HepG2 (cell line): ENCODE measurements around the gene SGMS1. TPM values are rescaled to one million over a fixed set of nuclear protein-coding genes. Genes with fewer than 3 reads are reported as not detected.

Experiments used
- BRD4 ChIP-seq: sonication (generic); formaldehyde crosslinking; IDR thresholded peaks from 2 replicates; pipeline ENCODE4 v1.4.0; 2020; ENCODE audit warnings: missing genetic modification reagents
- FOSL1 ChIP-seq: sonication (generic); formaldehyde crosslinking; IDR thresholded peaks from 2 replicates; pipeline ENCODE4 v1.9.0; 2021; ENCODE audit warnings: missing genetic modification reagents, borderline replicate concordance
- MED13 ChIP-seq: sonication (generic); formaldehyde crosslinking; IDR thresholded peaks from 2 replicates; pipeline ENCODE4 v1.5.0; 2020; ENCODE audit warnings: missing genetic modification reagents
- MTF1 ChIP-seq: sonication (generic); formaldehyde crosslinking; IDR thresholded peaks from 2 replicates; pipeline ENCODE4 v1.5.0; 2020; ENCODE audit warnings: missing genetic modification reagents
- NFE2L2 ChIP-seq: fragments of 150-350 bp; IDR thresholded peaks from 2 replicates; pipeline ENCODE4 v1.6.1; 2014; ENCODE audit warnings: low read length
- SP2 ChIP-seq: sonication (generic); formaldehyde crosslinking; IDR thresholded peaks from 2 replicates; pipeline ENCODE4 v1.5.1; 2020; ENCODE audit warnings: mild to moderate bottlenecking, missing genetic modification reagents
- ZIK1 ChIP-seq: sonication (generic); formaldehyde crosslinking; IDR thresholded peaks from 2 replicates; pipeline ENCODE4 v1.5.0; 2020; ENCODE audit warnings: mild to moderate bottlenecking, low read depth, missing genetic modification reagents, borderline replicate concordance
- ZMYM4 ChIP-seq: sonication (generic); formaldehyde crosslinking; IDR thresholded peaks from 2 replicates; pipeline ENCODE4 v1.8.1; 2023; ENCODE audit warnings: mild to moderate bottlenecking, missing genetic modification reagents
- ZNF430 ChIP-seq: sonication (generic); formaldehyde crosslinking; IDR thresholded peaks from 2 replicates; pipeline ENCODE4 v1.9.0; 2021; ENCODE audit warnings: mild to moderate bottlenecking, missing genetic modification reagents
- ZNF451 ChIP-seq: sonication (generic); formaldehyde crosslinking; IDR thresholded peaks from 2 replicates; pipeline ENCODE4 v1.5.0; 2020; ENCODE audit warnings: mild to moderate bottlenecking, missing genetic modification reagents
- polyA plus RNA-seq, 8 experiments: library from polyadenylated mRNA; depleted of rRNA in 3 of 8; stranded (reverse) in 7 of 8; unstranded in 1 of 8; fragments of >200 nt; fragmentation: Illumina TruSeq in 4 of 8; extraction: Trizol in 4 of 8; gene quantifications; 2 replicates each; pipeline versions ENCODE4 v1.2.1 to v1.2.3, GENCODE V29; 2011 to 2016; ENCODE audit warnings: low read depth in 4 of 8, missing spikeins in 1 of 8, mixed read lengths in 1 of 8; ENCODE audit not compliant: insufficient read depth in 1 of 8
- total RNA-seq, 5 experiments: library from RNA; depleted of rRNA; stranded (reverse); fragments of >200 nt; fragmentation: Illumina TruSeq; extraction: Trizol; gene quantifications; 2 replicates each; pipeline ENCODE4 v1.2.3, GENCODE V29; 2016; ENCODE audit warnings: low read depth in 1 of 5
- TF ChIP-seq, protein P1 (sequence below): sonication (generic); formaldehyde crosslinking; IDR thresholded peaks from 2 replicates; pipeline ENCODE4 v1.5.0; 2020; ENCODE audit warnings: mild to moderate bottlenecking, missing genetic modification reagents
- TF ChIP-seq, protein P2 (sequence below): sonication (generic); formaldehyde crosslinking; IDR thresholded peaks from 2 replicates; pipeline ENCODE4 v1.4.0; 2020; ENCODE audit warnings: missing genetic modification reagents
- TF ChIP-seq, protein P3 (sequence below): sonication (generic); formaldehyde crosslinking; IDR thresholded peaks from 2 replicates; pipeline ENCODE4 v1.5.0; 2020; ENCODE audit warnings: missing genetic modification reagents
- TF ChIP-seq, protein P4 (sequence below): sonication (generic); formaldehyde crosslinking; IDR thresholded peaks from 2 replicates; pipeline ENCODE4 v1.4.0; 2020; ENCODE audit warnings: missing genetic modification reagents

Gene SGMS1
- total and polyA plus RNA-seq, 2 of the 13 experiments (the other 11 are each of a cell fraction or from before 2014, with no cell fraction given), result 6.5 to 15.1 TPM

DNA sequence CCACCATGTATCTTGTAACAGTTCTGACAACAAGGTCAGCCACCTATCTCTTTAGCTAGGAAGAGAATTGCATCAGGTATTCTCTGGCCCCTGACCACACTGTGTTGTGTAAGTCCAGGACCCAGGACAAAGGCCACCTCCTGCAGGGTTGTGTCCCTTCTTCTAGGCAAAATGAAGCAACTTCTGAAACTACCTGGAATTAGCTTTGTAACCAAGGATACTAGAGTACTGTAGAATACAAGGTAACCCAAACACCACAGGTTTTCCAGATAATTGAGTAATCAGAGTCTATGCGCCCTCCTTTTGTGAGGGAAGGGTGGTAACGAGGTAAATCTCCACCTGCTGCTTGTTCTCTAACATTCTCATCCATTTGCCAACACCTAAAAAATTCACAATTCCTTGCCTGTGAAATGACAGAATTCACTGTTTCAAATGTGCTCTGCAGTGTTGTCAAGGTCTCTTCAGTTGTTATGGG is 51.7 kb downstream of the SGMS1 start (continued):
- TF ChIP-seq, protein P1, sequence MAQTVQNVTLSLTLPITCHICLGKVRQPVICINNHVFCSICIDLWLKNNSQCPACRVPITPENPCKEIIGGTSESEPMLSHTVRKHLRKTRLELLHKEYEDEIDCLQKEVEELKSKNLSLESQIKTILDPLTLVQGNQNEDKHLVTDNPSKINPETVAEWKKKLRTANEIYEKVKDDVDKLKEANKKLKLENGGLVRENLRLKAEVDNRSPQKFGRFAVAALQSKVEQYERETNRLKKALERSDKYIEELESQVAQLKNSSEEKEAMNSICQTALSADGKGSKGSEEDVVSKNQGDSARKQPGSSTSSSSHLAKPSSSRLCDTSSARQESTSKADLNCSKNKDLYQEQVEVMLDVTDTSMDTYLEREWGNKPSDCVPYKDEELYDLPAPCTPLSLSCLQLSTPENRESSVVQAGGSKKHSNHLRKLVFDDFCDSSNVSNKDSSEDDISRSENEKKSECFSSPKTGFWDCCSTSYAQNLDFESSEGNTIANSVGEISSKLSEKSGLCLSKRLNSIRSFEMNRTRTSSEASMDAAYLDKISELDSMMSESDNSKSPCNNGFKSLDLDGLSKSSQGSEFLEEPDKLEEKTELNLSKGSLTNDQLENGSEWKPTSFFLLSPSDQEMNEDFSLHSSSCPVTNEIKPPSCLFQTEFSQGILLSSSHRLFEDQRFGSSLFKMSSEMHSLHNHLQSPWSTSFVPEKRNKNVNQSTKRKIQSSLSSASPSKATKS (CRISPR knock-in tag), result 0 out of 2 replicates have a peak, but pooled peaks have one; percentile 42
- TF ChIP-seq, protein P2, sequence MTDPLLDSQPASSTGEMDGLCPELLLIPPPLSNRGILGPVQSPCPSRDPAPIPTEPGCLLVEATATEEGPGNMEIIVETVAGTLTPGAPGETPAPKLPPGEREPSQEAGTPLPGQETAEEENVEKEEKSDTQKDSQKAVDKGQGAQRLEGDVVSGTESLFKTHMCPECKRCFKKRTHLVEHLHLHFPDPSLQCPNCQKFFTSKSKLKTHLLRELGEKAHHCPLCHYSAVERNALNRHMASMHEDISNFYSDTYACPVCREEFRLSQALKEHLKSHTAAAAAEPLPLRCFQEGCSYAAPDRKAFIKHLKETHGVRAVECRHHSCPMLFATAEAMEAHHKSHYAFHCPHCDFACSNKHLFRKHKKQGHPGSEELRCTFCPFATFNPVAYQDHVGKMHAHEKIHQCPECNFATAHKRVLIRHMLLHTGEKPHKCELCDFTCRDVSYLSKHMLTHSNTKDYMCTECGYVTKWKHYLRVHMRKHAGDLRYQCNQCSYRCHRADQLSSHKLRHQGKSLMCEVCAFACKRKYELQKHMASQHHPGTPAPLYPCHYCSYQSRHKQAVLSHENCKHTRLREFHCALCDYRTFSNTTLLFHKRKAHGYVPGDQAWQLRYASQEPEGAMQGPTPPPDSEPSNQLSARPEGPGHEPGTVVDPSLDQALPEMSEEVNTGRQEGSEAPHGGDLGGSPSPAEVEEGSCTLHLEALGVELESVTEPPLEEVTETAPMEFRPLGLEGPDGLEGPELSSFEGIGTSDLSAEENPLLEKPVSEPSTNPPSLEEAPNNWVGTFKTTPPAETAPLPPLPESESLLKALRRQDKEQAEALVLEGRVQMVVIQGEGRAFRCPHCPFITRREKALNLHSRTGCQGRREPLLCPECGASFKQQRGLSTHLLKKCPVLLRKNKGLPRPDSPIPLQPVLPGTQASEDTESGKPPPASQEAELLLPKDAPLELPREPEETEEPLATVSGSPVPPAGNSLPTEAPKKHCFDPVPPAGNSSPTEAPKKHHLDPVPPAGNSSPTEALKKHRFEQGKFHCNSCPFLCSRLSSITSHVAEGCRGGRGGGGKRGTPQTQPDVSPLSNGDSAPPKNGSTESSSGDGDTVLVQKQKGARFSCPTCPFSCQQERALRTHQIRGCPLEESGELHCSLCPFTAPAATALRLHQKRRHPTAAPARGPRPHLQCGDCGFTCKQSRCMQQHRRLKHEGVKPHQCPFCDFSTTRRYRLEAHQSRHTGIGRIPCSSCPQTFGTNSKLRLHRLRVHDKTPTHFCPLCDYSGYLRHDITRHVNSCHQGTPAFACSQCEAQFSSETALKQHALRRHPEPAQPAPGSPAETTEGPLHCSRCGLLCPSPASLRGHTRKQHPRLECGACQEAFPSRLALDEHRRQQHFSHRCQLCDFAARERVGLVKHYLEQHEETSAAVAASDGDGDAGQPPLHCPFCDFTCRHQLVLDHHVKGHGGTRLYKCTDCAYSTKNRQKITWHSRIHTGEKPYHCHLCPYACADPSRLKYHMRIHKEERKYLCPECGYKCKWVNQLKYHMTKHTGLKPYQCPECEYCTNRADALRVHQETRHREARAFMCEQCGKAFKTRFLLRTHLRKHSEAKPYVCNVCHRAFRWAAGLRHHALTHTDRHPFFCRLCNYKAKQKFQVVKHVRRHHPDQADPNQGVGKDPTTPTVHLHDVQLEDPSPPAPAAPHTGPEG (CRISPR knock-in tag), result no peak
- TF ChIP-seq NFE2L2, result no peak
- TF ChIP-seq SP2 (CRISPR knock-in tag), result no peak
- TF ChIP-seq BRD4 (CRISPR knock-in tag), result no peak
- no peak for TF ChIP-seq ZNF451 (CRISPR knock-in tag)
- TF ChIP-seq ZNF430 (CRISPR knock-in tag), result no peak
- TF ChIP-seq, protein P3, sequence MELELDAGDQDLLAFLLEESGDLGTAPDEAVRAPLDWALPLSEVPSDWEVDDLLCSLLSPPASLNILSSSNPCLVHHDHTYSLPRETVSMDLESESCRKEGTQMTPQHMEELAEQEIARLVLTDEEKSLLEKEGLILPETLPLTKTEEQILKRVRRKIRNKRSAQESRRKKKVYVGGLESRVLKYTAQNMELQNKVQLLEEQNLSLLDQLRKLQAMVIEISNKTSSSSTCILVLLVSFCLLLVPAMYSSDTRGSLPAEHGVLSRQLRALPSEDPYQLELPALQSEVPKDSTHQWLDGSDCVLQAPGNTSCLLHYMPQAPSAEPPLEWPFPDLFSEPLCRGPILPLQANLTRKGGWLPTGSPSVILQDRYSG (CRISPR knock-in tag), result no peak
- TF ChIP-seq MED13 (CRISPR knock-in tag), result no peak
- TF ChIP-seq FOSL1 (CRISPR knock-in tag), result no peak
- TF ChIP-seq ZMYM4 (CRISPR knock-in tag), result peak; percentile 91
- no peak for TF ChIP-seq MTF1 (CRISPR knock-in tag)
- TF ChIP-seq, protein P4, sequence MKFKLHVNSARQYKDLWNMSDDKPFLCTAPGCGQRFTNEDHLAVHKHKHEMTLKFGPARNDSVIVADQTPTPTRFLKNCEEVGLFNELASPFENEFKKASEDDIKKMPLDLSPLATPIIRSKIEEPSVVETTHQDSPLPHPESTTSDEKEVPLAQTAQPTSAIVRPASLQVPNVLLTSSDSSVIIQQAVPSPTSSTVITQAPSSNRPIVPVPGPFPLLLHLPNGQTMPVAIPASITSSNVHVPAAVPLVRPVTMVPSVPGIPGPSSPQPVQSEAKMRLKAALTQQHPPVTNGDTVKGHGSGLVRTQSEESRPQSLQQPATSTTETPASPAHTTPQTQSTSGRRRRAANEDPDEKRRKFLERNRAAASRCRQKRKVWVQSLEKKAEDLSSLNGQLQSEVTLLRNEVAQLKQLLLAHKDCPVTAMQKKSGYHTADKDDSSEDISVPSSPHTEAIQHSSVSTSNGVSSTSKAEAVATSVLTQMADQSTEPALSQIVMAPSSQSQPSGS, result peak; percentile 90
- TF ChIP-seq ZIK1 (CRISPR knock-in tag), result no peak
